BJ (cell line): ENCODE measurements around the gene UNC119. TPM values are rescaled to one million over a fixed set of nuclear protein-coding genes. Genes with fewer than 3 reads are reported as not detected.

Experiments
- CTCF ChIA-PET: fragments of 350-600 bp; formaldehyde crosslinking; extraction: SDS; loops from one replicate; lab custom pipeline; 2021; ENCODE audit warnings: antibody characterized with exemption, inconsistent platforms; lab: Yijun Ruan, JAX
- POLR2A ChIA-PET: fragments of 300-600 bp; sonication (Branson Sonifier 250); formaldehyde crosslinking; extraction: SDS; loops from one replicate; lab custom pipeline; 2021; ENCODE audit warnings: antibody characterized with exemption; lab: Charles Lee
- DNase-seq: peaks from one replicate; pipeline ENCODE4 v3.0.0-alpha.2; 2011; ENCODE audit warnings: low read depth
- H3K27me3 ChIP-seq: 2 replicates; pipeline ENCODE4 v1.6.0; 2011; ENCODE audit warnings: low read length; ENCODE audit not compliant: control insufficient read depth, insufficient read depth
- H3K36me3 ChIP-seq: 2 replicates; pipeline ENCODE4 v1.5.1; 2011; ENCODE audit warnings: low read length; ENCODE audit not compliant: control insufficient read depth, insufficient read depth
- H3K4me3 ChIP-seq: 2 replicates; pipeline ENCODE4 v1.5.1; 2011; ENCODE audit warnings: low read depth, mild to moderate bottlenecking, control low read depth, low read length
- CTCF ChIP-seq: IDR thresholded peaks from 2 replicates; pipeline ENCODE4 v1.5.1; 2011; ENCODE audit warnings: low read depth, mild to moderate bottlenecking, control low read depth, inconsistent platforms, low read length, moderate library complexity; ENCODE audit not compliant: insufficient read depth
- polyA plus RNA-seq: library from polyadenylated mRNA; depleted of rRNA; stranded (reverse); fragments of >200 nt; gene quantifications from 2 replicates; pipeline ENCODE4 v1.2.3, GENCODE V29; 2011

UNC119 gene
- polyA plus RNA-seq, 1 experiment, result 150 TPM

- CTCF ChIA-PET, result no interaction called here
- H3K36me3 ChIP-seq, result no peaks in the 10 kb centered on the region
- no peak for DNase-seq
- no peak overlapping the region for H3K4me3 ChIP-seq
- no peak for TF ChIP-seq CTCF
- peaks cover 13% of the 10 kb centered on the region for H3K27me3 ChIP-seq
- POLR2A ChIA-PET, result no interaction called here
These were observed 36.9 kb downstream of the UNC119 start for GRCh38 chr17:28515518-28515917.

- peaks cover 20% of the 10 kb centered on the region for H3K27me3 ChIP-seq
- POLR2A ChIA-PET, result no interaction called here
- no peaks in the 10 kb centered on the region for H3K36me3 ChIP-seq
- H3K4me3 ChIP-seq, result no peak overlapping the region
- no peak for TF ChIP-seq CTCF
- no peak for DNase-seq
- CTCF ChIA-PET, result no interaction called here
These were observed 37.8 kb downstream of the UNC119 start for GRCh38 chr17:28514561-28515002.

- CTCF ChIA-PET, result no interaction called here
- no peak overlapping the region for H3K4me3 ChIP-seq
- peaks cover 28% of the 10 kb centered on the region for H3K27me3 ChIP-seq
- POLR2A ChIA-PET, result no interaction called here
- DNase-seq, result no peak
- TF ChIP-seq CTCF, result no peak
- H3K36me3 ChIP-seq, result no peaks in the 10 kb centered on the region
These were observed 38.9 kb downstream of the UNC119 start for GRCh38 chr17:28513476-28513875.

GRCh38 chr17:28511858-28512461, 40.5 kb downstream of the UNC119 start:
- Histone ChIP-seq H3K27me3 (peaks cover 40% of the 10 kb centered on the region), H3K4me3 (no peak overlapping the region), H3K36me3 (no peaks in the 10 kb centered on the region)
- ChIA-PET CTCF (interaction anchor here (0.9 kb wide), 1 partner anchor 28 kb away, joined by 5 read pairs; no protein-coding TSS in a partner anchor), POLR2A (no interaction called here)
- DNase-seq, result no peak
- no peak for TF ChIP-seq CTCF

GRCh38 chr17:28509789-28510188, 42.6 kb downstream of the UNC119 start:
- H3K27me3 ChIP-seq, result peaks cover 53% of the 10 kb centered on the region
- no peak for TF ChIP-seq CTCF
- ChIA-PET CTCF (no interaction called here), POLR2A (no interaction called here)
- no peak for DNase-seq
- H3K36me3 ChIP-seq, result no peaks in the 10 kb centered on the region
- H3K4me3 ChIP-seq, result no peak overlapping the region
